ENCODE measurements around the gene SLC18A3.

DNA sequence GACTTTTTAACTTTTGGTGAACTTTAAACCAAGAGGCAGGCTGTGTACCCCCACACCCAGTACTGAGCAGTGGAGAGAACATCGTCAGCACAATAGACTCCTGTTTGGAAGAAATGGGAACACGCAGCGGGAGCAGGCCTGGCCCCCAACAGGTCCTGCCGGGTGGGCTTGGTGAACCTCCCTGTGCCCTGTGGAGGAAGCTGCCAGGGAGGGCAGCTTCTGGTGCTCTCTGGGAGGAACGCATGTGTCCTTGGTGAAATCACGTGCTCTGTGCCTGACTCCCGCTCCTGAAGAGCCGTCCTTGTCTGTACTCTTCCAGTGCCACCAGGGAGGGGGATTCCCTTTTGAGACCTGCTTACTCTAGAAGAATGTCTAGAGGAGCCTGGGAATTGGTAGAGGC is 35.3 kb downstream of the SLC18A3 start:
- TF ChIP-seq, protein P1, sequence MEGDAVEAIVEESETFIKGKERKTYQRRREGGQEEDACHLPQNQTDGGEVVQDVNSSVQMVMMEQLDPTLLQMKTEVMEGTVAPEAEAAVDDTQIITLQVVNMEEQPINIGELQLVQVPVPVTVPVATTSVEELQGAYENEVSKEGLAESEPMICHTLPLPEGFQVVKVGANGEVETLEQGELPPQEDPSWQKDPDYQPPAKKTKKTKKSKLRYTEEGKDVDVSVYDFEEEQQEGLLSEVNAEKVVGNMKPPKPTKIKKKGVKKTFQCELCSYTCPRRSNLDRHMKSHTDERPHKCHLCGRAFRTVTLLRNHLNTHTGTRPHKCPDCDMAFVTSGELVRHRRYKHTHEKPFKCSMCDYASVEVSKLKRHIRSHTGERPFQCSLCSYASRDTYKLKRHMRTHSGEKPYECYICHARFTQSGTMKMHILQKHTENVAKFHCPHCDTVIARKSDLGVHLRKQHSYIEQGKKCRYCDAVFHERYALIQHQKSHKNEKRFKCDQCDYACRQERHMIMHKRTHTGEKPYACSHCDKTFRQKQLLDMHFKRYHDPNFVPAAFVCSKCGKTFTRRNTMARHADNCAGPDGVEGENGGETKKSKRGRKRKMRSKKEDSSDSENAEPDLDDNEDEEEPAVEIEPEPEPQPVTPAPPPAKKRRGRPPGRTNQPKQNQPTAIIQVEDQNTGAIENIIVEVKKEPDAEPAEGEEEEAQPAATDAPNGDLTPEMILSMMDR (IDR thresholded peaks at IDR 0.05): no peak
- no peak for TF ChIP-seq POLR2A (IDR thresholded peaks at IDR 0.05)

Measured in uterus (tissue), 2 donors.